ENCODE results near the gene TEX48. TPM values are rescaled to one million over a fixed set of nuclear protein-coding genes. Genes with fewer than 3 reads are reported as not detected.

The TEX48 gene
- total and polyA plus RNA-seq, 2 experiments from 2014 or later: not detected

GRCh38 chr9:114619191-114619761, 62.7 kb downstream of the TEX48 start (continued):
- TF ChIP-seq ZNF462 (CRISPR knock-in tag; IDR thresholded peaks at IDR 0.05) (no peak), EZH2 (IDR thresholded peaks at IDR 0.05; ENCODE audit: low read depth, unreplicated experiment) (no peak), CREB1 (CRISPR knock-in tag; IDR thresholded peaks at IDR 0.05; ENCODE audit: low read depth) (no peak)

DNA sequence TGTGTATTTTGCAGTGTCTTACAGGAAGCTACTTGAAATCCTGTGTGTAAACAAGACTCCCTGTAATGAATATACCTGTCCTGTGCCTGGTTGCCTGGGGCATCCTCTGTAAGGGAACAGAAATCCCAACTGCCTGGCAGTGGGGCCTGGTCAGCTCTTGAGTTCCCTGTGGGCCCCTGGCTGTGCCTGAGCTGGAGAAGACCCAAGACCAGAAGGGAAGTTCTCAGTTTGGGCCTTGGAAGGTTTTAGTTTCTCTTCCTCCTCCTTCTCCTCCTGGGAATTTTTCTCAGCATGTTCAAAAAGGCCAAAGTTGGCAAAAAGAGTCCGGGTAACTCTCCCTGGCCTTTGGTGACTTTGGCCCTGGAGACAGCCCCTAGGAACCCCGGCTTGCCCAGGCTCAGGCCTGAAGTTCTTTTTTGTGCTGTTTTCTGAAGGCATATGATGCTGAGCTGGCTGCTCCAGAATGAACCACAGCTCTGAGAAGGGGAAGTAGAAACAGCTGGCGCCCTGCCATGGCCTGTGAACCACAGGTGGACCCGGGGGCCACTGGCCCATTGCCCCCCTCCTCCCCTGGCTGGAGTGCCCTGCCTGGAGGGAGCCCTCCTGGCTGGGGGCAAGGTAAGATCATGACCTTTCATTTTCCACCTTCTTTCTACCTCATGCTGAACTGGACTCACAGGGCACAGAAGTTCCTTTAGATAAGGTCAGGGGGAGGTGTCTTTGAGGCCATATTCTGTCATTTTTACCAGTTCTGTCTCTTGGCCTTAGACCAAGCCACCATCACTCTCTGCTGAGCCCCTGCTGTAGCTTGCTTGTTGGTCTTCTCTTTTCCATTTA, 65.1 kb downstream of the TEX48 start:
- H3K4me3 Mint-ChIP-seq: no peak overlapping the region
- no peak overlapping the region for H2AFZ ChIP-seq
- no peaks in the 10 kb centered on the region for H3F3A ChIP-seq (replicated peaks; ENCODE audit: low read depth)
- H3K4me1 Mint-ChIP-seq: peaks cover 17% of the 10 kb centered on the region
- no peak overlapping the region for H3K4me3 ChIP-seq
- H3K9me3 Mint-ChIP-seq: no peaks in the 10 kb centered on the region
- ATAC-seq (no peak), DNase-seq (ENCODE audit: low spot score) (no peak)
- H3K27me3 ChIP-seq (ENCODE audit: insufficient read depth): no peaks in the 10 kb centered on the region
- no peak overlapping the region for H3K27ac Mint-ChIP-seq
- no peaks in the 10 kb centered on the region for H3K9me2 ChIP-seq (ENCODE audit: insufficient read depth)
- no peak overlapping the region for H3K27ac ChIP-seq (ENCODE audit: low read depth)
- peaks cover 24% of the 10 kb centered on the region for H3K36me3 Mint-ChIP-seq (ENCODE audit: low read depth)
- H3K79me2 ChIP-seq (replicated peaks; ENCODE audit: insufficient read depth): peaks cover 25% of the 10 kb centered on the region; the same call in 1 of the 2 replicates
- no peaks in the 10 kb centered on the region for H3K36me3 ChIP-seq (ENCODE audit: insufficient read depth)
- H3K27me3 Mint-ChIP-seq (ENCODE audit: insufficient read depth, low read depth, poor library complexity): peaks cover 7% of the 10 kb centered on the region
- no peak overlapping the region for H3K4me2 ChIP-seq
- H4K20me1 ChIP-seq (replicated peaks; ENCODE audit: insufficient read depth): no peaks in the 10 kb centered on the region; the same call in 1 of the 2 replicates
- peaks cover 14% of the 10 kb centered on the region for H3K4me1 ChIP-seq (ENCODE audit: insufficient read depth)
- TF ChIP-seq EZH2phosphoT487 (IDR thresholded peaks at IDR 0.05; ENCODE audit: unreplicated experiment) (no peak), CREB1 (CRISPR knock-in tag; IDR thresholded peaks at IDR 0.05; ENCODE audit: low read depth) (no peak), ZNF114 (CRISPR knock-in tag; IDR thresholded peaks at IDR 0.05) (no peak), ZNF331 (CRISPR knock-in tag; IDR thresholded peaks at IDR 0.05; ENCODE audit: low read depth) (no peak), NANOG (IDR thresholded peaks at IDR 0.05; ENCODE audit: borderline replicate concordance) (no peak), ZNF462 (CRISPR knock-in tag; IDR thresholded peaks at IDR 0.05) (no peak)
